HG03354 (cell line): ENCODE data around the gene CD48.
"Not testable (repeated sequence)": the region's sequence is repeated elsewhere in the genome, so short reads cannot be mapped to it uniquely, and the experiment has no call there.

Source experiments
- ATAC-seq: cut with Tn5 transposase; IDR thresholded peaks from one replicate; pipeline ENCODE4 v1.9.1; 2021; ENCODE audit warnings: mild to moderate bottlenecking; ENCODE audit not compliant: unreplicated experiment, poor library complexity, severe bottlenecking

The CD48 gene

GRCh38 chr1:160658814-160659193 is 52.8 kb downstream of the CD48 start:
- no peak for ATAC-seq

- ATAC-seq, result no peak
Observed at GRCh38 chr1:160658162-160658813, 53.3 kb downstream of the CD48 start.

GRCh38 chr1:160657250-160657781 is 54.3 kb downstream of the CD48 start:
- no peak for ATAC-seq

GRCh38 chr1:160656737-160657136 is 54.9 kb downstream of the CD48 start:
- ATAC-seq, result no peak

GRCh38 chr1:160653620-160654016 is 58.0 kb downstream of the CD48 start:
- ATAC-seq, result no peak

GRCh38 chr1:160652924-160653619 is 58.5 kb downstream of the CD48 start:
- ATAC-seq, result no peak

- not testable (repeated sequence) for ATAC-seq
Observed at GRCh38 chr1:160652065-160652641, 59.5 kb downstream of the CD48 start.

- no peak for ATAC-seq
Observed at GRCh38 chr1:160651433-160652064, 60.1 kb downstream of the CD48 start.

GRCh38 chr1:160647329-160647720 is 64.3 kb downstream of the CD48 start:
- peak; percentile 8 for ATAC-seq

GRCh38 chr1:160646711-160647328 is 64.8 kb downstream of the CD48 start, which contains the start of gene SLAMF1:
Gene SLAMF1 (minus strand): TSS chr1:160647044. CDS start chr1:160646945, 99 bp downstream.
- peak; percentile 63 for ATAC-seq

- ATAC-seq, result peak; percentile 13
Observed at GRCh38 chr1:160646180-160646579, 65.4 kb downstream of the CD48 start.

GRCh38 chr1:160645386-160646130 is 66.1 kb downstream of the CD48 start:
- ATAC-seq, result no peak

GRCh38 chr1:160644399-160644798 is 67.2 kb downstream of the CD48 start:
- no peak for ATAC-seq

- ATAC-seq, result no peak
Observed at GRCh38 chr1:160643138-160643537, 68.5 kb downstream of the CD48 start.

GRCh38 chr1:160642281-160642644 is 69.4 kb downstream of the CD48 start:
- no peak for ATAC-seq

GRCh38 chr1:160641323-160642280 is 70.0 kb downstream of the CD48 start:
- no peak for ATAC-seq

- no peak for ATAC-seq
Observed at GRCh38 chr1:160640359-160641123, 71.1 kb downstream of the CD48 start.

GRCh38 chr1:160639652-160640051 is 72.0 kb downstream of the CD48 start:
- ATAC-seq, result no peak
